ENCODE measurements around the gene MTREX.
"Not testable (repeated sequence)": the region's sequence is repeated elsewhere in the genome, so short reads cannot be mapped to it uniquely, and the experiment has no call there.

Gene MTREX

GRCh38 chr5:55307383-55308253, at the start of gene MTREX, which contains the start of gene DHX29:
MTREX (plus strand) TSS chr5:55307989; CDS start chr5:55308014, 25 bp downstream.
DHX29 (minus strand) TSS chr5:55307694; CDS start chr5:55307573, 121 bp downstream.
- DNase-seq (ENCODE audit: low read depth, low spot score) = peak; percentile 95

DNA sequence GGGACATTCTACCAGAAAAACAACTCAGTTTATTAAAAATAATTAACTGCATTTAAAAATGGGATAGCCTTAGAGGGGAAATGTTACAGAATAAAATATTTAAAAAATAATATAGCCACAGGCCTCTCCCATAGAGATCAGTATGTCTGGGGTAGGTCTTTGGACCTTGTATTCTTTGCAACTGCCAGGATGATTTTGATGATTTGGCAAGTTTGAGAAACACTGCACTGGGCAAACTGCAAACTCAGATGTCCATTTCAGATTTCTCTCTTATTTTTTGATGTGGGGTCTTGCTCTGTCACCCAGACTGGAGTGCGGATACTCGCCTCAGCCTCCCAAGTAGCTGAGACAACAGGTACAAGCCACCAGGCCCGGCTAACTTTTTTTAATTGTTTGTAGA, 49.5 kb upstream of the MTREX start:
- no peak for DNase-seq (ENCODE audit: low read depth, low spot score)

DNA sequence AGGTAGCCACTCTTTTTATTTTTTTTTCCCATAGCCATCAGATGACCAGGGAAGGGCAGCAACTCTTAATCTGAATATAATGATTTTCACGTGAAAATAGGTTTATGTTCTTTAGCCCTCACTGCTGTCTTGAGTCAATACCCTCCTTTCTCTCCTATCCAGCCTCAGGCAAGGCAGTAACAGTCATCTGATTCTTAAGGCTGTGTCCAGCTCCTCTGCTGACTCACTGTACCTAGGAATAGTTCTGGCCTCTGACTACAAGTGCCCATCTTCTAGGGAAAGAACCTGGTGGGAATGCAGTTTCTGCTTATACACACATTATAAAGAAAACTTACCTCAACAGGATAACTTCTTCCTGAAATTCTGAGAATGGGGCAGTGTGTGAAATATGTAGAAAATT, 31.0 kb upstream of the MTREX start:
- DNase-seq (ENCODE audit: low read depth, low spot score) = no peak

- DNase-seq (ENCODE audit: low read depth, low spot score) = no peak
Measured at GRCh38 chr5:55278778-55279177, 29.0 kb upstream of the MTREX start.

DNA sequence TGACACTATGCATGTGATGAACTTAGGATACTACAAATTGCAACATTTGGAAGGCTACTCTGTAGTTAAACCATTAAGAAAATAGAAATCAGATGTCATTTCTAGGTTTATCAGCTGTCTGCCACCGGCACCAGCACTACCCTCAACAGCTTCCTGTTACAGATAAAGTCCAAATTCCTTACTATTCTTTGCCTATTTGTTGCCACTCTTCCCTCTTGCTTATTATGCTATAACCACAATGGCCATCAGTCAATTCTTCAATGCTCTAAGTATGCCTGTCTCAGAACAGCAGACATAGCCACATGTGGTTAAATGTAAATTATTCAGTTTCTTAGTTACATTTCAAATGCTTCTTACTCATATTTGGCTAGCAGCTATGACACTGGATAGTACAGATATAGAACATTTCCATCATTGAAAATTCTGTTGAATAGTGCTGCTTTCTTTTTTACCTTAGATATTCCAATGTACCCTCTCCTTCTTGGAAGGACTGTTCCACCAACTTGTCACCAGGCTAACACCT, 21.3 kb upstream of the MTREX start:
- DNase-seq (ENCODE audit: low read depth, low spot score) = no peak

GRCh38 chr5:55289808-55290207, 18.0 kb upstream of the MTREX start:
- DNase-seq (ENCODE audit: low read depth, low spot score) = no peak

DNA sequence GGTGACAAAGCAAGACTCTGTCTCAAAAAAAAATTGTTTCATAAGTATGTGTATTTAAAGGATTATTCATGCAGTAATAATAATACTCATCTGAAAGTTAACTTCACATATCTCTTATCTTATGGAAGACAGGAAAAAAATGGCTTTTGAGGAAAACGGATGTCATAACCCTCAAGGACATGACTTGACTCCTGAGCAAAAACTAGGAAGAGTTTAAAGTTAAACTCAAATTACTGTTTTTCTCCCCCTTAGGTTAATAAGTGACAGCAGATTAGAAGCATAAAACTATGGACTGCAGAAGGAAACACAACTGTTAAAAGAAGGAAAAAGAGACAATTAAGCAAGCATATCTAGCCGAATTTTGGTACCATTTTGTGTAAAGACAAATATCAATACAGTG, 16.8 kb upstream of the MTREX start:
- no peak for DNase-seq (ENCODE audit: low read depth, low spot score)

DNA sequence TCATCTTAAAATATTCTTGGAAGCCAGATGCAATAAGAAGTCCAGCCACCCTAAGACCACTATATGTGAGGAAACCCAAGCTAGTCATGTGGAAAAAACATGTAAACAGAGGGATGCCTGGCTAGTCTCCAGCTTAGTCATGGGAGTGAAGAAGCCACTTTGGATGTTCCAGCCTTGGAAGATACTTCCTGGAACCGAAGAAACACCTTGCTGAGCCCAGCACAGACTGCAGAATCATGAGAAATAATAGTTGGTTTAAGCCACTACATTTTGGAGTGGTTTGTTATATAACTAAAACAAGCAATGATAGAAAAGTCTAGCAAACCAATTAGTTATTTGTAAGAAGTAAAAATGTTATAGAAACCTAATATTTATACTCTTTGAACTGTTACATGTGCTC, 12.9 kb upstream of the MTREX start:
- DNase-seq (ENCODE audit: low read depth, low spot score) = no peak

GRCh38 chr5:55300890-55301289, 6.9 kb upstream of the MTREX start:
- no peak for DNase-seq (ENCODE audit: low read depth, low spot score)

DNA sequence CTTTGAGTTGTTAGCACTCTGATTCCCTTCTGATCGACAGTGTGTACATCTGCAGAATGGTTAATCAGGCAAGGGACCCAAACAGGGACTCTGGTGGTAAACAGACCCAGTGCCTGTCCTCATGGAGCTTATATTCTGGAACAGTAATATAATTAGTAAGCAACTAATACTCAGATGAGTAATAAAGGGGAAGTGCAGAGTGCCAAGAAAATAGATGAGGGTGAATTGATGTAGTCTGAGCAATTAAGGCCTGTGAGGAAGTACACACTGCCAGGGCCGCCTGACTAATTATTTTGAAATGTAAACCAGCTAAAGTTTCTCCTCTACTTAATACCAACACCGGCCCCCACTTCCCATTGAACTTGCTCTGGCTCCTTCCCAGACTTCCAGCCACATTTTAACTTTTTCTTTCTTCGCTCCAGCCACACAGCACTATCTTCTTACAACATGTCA, 4.5 kb upstream of the MTREX start:
- no peak for DNase-seq (ENCODE audit: low read depth, low spot score)

DNA sequence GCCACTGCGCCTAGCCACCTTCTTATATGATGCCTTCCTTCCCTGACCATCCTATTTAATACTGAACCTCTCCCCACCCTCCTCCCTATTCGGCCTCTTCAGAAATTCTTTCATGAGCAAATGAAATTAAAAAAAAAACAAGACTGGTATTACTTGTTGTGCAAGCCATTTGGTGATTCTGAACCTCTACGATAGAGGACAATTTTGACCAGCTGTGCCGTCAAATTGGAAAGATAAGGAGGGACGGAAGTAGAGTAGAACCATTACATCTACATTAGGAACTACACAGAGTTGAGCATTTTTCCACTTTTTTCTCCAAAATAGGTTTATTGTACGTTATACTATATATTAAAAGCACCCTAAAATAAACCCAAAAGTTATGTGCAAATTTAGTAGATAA, 3.2 kb upstream of the MTREX start:
- no peak for DNase-seq (ENCODE audit: low read depth, low spot score)

DNA sequence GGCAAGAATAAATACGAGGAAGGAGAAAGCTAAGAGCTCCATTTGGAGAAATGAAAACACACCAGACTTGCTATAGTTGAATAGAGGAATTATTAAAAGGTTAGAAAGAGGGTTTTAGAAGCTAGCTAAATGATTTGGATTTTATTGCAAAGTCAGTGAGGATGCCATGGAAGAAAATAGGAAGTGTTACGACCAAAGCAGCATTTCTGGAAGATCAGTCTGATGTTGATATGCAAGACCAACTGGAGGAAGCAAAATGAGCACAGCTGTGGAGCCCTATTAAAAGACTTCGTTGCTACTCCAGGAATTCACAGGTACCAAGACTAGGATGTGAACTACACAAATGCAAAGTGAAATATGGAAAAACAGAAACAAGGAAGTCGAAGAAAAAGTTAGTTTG, 2.4 kb upstream of the MTREX start:
- DNase-seq (ENCODE audit: low read depth, low spot score) = no peak

GRCh38 chr5:55306641-55307382, 977 bp upstream of the MTREX start:
- no peak for DNase-seq (ENCODE audit: low read depth, low spot score)

GRCh38 chr5:55308254-55308836, 556 bp downstream of the MTREX start:
- DNase-seq (ENCODE audit: low read depth, low spot score) = no peak

DNA sequence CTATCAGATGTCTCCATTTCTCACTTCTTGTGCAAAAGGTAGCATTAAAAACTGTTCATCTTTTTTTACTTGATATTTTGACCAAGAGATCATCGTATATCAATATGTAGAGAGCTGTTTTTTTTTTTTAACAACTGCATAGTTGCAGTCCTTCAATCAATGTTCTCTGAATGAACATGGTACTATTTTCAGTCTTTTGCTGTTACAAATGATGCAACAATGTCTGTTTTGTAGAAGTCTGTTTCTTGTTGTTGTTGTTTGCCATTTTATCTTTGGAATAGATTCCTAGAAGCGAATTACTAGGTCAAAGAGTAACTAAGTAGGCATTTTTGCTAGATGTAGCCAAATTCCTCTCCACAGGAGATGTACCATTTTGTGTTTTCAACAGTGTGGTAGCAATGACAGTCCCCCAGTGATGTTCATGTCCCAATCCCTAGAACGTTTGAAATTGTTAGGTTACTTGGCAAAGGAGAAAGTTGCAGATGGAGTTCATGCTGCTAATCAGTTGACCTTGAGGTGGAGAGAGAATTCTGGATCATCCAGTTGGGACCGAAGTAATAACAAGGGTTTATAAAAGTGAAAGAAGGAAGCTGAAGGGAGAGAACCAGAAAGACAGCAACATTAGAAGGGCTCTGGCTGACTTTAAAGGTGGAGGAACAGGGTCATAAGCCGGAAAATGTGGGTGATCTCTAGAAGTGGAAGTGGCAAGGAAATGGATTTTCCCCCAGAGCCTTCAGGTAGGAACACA, 6.3 kb downstream of the MTREX start:
- DNase-seq (ENCODE audit: low read depth, low spot score) = no peak

DNA sequence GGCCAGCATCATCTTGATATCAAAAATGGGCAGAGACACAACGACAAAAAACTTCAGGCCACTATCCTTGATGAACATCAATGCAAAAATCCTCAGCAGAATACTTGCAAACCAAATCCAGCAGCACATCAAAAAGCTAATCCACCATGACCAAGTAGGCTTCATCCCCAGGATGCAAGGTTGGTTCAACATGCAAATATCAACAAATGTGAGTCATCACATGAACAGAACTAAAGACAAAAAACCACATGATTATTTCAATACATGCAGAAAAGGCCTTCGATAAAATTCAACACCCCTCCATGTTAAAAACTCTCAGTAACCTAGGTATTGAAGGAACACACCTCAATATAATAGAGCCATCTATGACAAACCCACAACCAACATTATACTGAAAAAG, 8.5 kb downstream of the MTREX start:
- no peak for DNase-seq (ENCODE audit: low read depth, low spot score)

- DNase-seq (ENCODE audit: low read depth, low spot score) = no peak
Measured at GRCh38 chr5:55316837-55317236, 9.0 kb downstream of the MTREX start.

DNA sequence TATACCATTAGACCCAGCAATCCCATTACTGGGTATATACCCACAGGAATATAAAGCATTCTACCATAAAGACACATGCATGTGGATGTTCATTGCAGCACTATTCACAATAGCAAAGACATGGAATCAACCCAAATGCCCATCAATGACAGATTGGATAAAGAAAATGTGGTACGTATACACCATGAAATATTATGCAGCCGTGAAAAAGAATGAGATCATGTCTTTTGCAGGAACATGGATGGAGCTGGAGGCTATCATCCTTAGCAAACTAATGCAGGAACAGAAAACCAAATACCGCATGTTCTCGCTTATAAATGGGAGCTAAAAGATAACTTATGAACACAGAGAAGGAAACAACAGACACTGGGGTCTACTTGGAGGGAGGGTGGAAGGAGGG, 10.4 kb downstream of the MTREX start:
- not testable (repeated sequence) for DNase-seq (ENCODE audit: low read depth, low spot score)

GRCh38 chr5:55319491-55319890, 11.7 kb downstream of the MTREX start:
- no peak for DNase-seq (ENCODE audit: low read depth, low spot score)

DNA sequence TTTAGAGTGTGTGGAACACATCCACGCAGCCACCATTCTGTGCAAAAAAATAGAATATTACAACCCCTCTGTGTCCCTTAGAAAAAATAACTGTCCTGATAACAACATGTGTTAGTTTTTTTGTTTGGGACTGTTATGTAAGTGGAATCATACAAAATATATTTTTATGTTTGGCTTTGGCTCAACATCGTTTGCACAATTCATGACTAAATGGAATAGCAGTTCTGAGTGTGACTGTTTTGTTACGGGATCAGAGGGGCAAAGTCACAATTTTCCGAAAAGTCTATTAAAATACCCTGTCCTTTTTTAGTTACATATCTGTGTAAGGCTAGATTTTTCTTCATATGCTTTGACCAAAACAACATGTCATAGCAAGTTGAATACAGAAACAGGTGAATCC, 12.8 kb downstream of the MTREX start:
- DNase-seq (ENCODE audit: low read depth, low spot score) = no peak

DNA sequence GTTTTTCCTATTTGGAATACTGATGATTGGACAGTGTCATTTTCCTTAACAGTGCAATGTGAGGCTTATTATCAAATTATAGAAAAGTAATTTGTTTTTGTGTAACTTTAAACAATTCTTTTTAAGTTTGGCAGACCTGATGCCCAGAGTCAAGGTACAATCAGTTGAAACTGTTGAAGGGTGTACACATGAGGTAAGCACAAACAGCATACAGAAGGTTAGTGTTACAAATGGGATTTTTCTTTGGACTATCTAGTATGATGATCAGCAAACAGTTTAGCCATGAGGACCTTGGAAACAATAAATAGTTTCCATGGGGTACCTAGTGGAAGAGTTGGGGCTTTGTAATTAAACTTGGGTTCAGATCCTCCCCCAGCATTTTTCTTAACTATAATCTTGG, 16.2 kb downstream of the MTREX start:
- DNase-seq (ENCODE audit: low read depth, low spot score) = no peak

Data from ELF-1 (cell line).